Esophagus (tissue), 2 donors: ENCODE results near the gene HPCAL1. TPM values are rescaled to one million over a fixed set of nuclear protein-coding genes. Genes with fewer than 3 reads are reported as not detected.

ENCODE experiments used
- H3K27ac ChIP-seq, 2 donors: one replicate each; pipeline ENCODE4 v1.5.1; 2013; ENCODE audit warnings: low read depth in 2 of 2, mild to moderate bottlenecking in 2 of 2, inconsistent platforms in 1 of 2, low read length in 1 of 2, moderate library complexity in 1 of 2
- H3K27me3 ChIP-seq, 2 donors: one replicate each; pipeline ENCODE4 v1.6.1; 2013; ENCODE audit warnings: low read length in 2 of 2, control low read depth in 1 of 2, mild to moderate bottlenecking in 1 of 2; ENCODE audit not compliant: insufficient read depth in 2 of 2, control insufficient read depth in 1 of 2
- H3K36me3 ChIP-seq, 2 donors: one replicate each; pipeline ENCODE4 v1.6.1; 2013; ENCODE audit warnings: low read length in 1 of 2; ENCODE audit not compliant: control insufficient read depth in 2 of 2, insufficient read depth in 2 of 2
- H3K4me1 ChIP-seq, 2 donors: one replicate each; pipeline ENCODE4 v1.6.1; 2013; ENCODE audit warnings: low read length in 1 of 2; ENCODE audit not compliant: control insufficient read depth in 2 of 2, insufficient read depth in 2 of 2
- H3K4me3 ChIP-seq, 2 donors: one replicate each; pipeline ENCODE4 v1.5.1; 2013; ENCODE audit warnings: low read length in 2 of 2, mild to moderate bottlenecking in 2 of 2, low read depth in 1 of 2, moderate library complexity in 1 of 2
- H3K9me3 ChIP-seq, 2 donors: one replicate each; pipeline ENCODE4 v1.6.1; 2013; ENCODE audit warnings: mild to moderate bottlenecking in 2 of 2, low read depth in 1 of 2, low read length in 1 of 2, moderate library complexity in 1 of 2; ENCODE audit not compliant: control insufficient read depth in 2 of 2, insufficient read depth in 1 of 2
- WGBS, 2 donors: extraction: QIAGEN DNeasy Blood & Tissue Kit; methylation state at CpG; one replicate each; pipeline ENCODE4 v1.1.7; 2013; 5-methylcytosine and 5-hydroxymethylcytosine counted together
- polyA plus RNA-seq, 2 donors: library from polyadenylated mRNA; stranded (reverse); fragments of 200-250 nt; gene quantifications; one replicate each; pipeline ENCODE4 v1.2.3, GENCODE V29; 2013
- donor health status: healthy with polysubstance abuse.
- donor health status: Bipolar disorder and iron deficiency.

Gene HPCAL1
- polyA plus RNA-seq, 2 donors, result 6.2 to 13.2 TPM

- H3K27ac ChIP-seq, result no peak overlapping the region
- H3K4me3 ChIP-seq, result no peak overlapping the region
- 84 to 88% methylated on average over 16 of the region's 16 CpGs for WGBS, 2 donors
- peaks cover 9 to 12% of the 10 kb centered on the region in 2 donors for H3K4me1 ChIP-seq
- H3K36me3 ChIP-seq, result peaks cover 0 to 1% of the 10 kb centered on the region in 2 donors
- H3K9me3 ChIP-seq, result no peaks in the 10 kb centered on the region
- no peaks in the 10 kb centered on the region for H3K27me3 ChIP-seq
Observed at GRCh38 chr2:10397297-10397875, 94.7 kb downstream of the HPCAL1 start.

DNA sequence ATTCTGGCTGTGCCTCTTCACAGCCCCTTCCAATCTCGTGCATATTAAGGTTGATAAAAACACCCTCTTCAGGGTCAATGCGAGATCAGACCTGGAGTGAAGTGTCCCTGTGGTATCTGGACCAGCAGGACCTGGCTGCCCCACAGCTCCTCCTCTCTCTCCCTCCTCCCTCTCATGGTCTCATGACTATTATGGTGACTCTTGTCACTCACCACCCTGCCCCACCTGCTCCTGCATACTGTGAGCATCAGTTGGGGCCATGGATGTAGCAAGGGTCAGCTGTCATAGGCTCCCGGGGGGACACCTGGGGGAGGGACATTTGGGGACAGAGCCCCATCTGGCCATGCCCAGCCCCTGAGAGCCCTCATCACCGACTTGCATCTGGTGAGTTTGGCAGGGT, 95.2 kb downstream of the HPCAL1 start:
- H3K27ac ChIP-seq, result no peak overlapping the region
- H3K9me3 ChIP-seq, result no peaks in the 10 kb centered on the region
- no peak overlapping the region for H3K4me3 ChIP-seq
- H3K36me3 ChIP-seq, result peaks cover 0 to 1% of the 10 kb centered on the region in 2 donors
- WGBS, 2 donors, result 68 to 74% methylated on average over 4 of the region's 4 CpGs
- no peaks in the 10 kb centered on the region for H3K27me3 ChIP-seq
- peaks cover 8 to 9% of the 10 kb centered on the region in 2 donors for H3K4me1 ChIP-seq

DNA sequence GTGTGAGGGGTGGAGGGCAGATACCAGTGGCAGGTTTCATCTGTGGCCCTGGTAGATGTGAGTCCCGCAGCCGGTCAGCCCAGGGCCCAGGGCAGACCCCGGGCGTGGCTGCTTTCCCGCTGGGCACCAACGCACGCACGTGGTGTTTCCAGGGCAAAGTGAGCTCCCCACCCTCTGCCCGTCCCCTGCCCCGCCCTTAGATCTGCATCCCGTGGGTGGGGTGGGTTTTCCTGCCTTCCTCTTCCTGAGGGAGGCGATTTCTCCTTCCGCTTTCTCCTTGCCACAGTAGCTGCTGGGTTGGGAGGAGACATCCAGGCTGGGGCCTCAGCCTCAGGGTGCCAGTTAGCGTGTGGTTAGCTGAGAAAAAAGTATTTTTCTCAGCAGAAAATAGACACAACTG, 95.8 kb downstream of the HPCAL1 start:
- WGBS, 2 donors, result 64 to 73% methylated on average over 14 of the region's 14 CpGs
- H3K4me3 ChIP-seq, result no peak overlapping the region
- H3K9me3 ChIP-seq, result no peaks in the 10 kb centered on the region
- H3K36me3 ChIP-seq, result peaks cover 0 to 1% of the 10 kb centered on the region in 2 donors
- no peak overlapping the region for H3K27ac ChIP-seq
- no peaks in the 10 kb centered on the region for H3K27me3 ChIP-seq
- H3K4me1 ChIP-seq, result peaks cover 2 to 6% of the 10 kb centered on the region in 2 donors

DNA sequence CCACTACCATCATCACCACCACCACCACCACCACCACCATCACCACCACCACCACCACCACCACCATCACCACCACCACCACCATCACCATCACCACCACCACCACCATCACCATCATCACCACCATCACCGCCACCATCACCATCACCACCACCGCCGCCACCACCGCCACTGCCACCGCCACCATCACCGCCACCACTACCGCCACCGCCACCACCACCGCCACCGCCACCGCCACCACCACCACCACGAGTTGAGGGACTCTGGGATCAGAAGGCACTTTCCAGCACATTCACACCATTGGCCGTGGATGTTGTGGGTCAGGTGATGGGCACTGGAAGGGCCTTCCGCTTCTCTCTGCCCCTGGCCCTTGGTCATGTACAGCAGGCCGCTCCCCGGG, 96.7 kb downstream of the HPCAL1 start:
- Histone ChIP-seq H3K36me3 (peaks cover 0 to 1% of the 10 kb centered on the region in 2 donors), H3K27ac (no peak overlapping the region), H3K4me3 (no peak overlapping the region), H3K9me3 (no peaks in the 10 kb centered on the region), H3K27me3 (no peaks in the 10 kb centered on the region), H3K4me1 (peaks cover under 1 to 7% of the 10 kb centered on the region in 2 donors)
- 86 to 97% methylated on average over 7 to 13 of the region's 16 CpGs for WGBS, 2 donors

- WGBS, 2 donors, result 93% methylated on average over 14 of the region's 14 CpGs
- Histone ChIP-seq H3K4me1 (peaks cover 7 to 13% of the 10 kb centered on the region in 2 donors), H3K27me3 (no peaks in the 10 kb centered on the region), H3K4me3 (no peak overlapping the region), H3K27ac (peak overlapping the region in 1 of 2 donors; percentile 13), H3K36me3 (peaks cover 0 to 1% of the 10 kb centered on the region in 2 donors), H3K9me3 (no peaks in the 10 kb centered on the region)
Observed at GRCh38 chr2:10400002-10400401, 97.3 kb downstream of the HPCAL1 start.

DNA sequence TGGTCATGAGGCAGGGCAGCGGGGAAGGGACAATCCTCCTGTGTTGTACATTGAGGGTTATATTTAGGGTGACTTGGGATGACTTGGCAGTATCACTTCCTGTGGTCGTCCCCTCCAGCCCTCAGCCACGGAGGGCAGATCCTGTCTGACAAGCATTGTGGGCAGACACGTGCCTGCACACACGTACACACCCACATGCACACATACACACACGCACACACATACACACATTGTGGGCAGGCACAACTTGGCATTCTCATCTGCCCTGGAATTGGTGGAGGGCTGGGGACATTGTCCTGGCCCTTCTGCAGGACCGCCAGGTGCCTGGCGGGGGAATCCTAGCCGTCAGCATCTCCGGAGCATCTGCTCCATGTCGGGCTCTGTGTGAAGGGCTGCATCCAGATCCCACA, 97.9 kb downstream of the HPCAL1 start:
- no peaks in the 10 kb centered on the region for H3K9me3 ChIP-seq
- H3K36me3 ChIP-seq, result peaks cover 0 to 1% of the 10 kb centered on the region in 2 donors
- peaks cover 9 to 18% of the 10 kb centered on the region in 2 donors for H3K4me1 ChIP-seq
- H3K27ac ChIP-seq, result peak overlapping the region in 1 of 2 donors; percentile 13
- WGBS, 2 donors, result 76 to 82% methylated on average over 11 of the region's 11 CpGs
- H3K4me3 ChIP-seq, result no peak overlapping the region
- no peaks in the 10 kb centered on the region for H3K27me3 ChIP-seq

DNA sequence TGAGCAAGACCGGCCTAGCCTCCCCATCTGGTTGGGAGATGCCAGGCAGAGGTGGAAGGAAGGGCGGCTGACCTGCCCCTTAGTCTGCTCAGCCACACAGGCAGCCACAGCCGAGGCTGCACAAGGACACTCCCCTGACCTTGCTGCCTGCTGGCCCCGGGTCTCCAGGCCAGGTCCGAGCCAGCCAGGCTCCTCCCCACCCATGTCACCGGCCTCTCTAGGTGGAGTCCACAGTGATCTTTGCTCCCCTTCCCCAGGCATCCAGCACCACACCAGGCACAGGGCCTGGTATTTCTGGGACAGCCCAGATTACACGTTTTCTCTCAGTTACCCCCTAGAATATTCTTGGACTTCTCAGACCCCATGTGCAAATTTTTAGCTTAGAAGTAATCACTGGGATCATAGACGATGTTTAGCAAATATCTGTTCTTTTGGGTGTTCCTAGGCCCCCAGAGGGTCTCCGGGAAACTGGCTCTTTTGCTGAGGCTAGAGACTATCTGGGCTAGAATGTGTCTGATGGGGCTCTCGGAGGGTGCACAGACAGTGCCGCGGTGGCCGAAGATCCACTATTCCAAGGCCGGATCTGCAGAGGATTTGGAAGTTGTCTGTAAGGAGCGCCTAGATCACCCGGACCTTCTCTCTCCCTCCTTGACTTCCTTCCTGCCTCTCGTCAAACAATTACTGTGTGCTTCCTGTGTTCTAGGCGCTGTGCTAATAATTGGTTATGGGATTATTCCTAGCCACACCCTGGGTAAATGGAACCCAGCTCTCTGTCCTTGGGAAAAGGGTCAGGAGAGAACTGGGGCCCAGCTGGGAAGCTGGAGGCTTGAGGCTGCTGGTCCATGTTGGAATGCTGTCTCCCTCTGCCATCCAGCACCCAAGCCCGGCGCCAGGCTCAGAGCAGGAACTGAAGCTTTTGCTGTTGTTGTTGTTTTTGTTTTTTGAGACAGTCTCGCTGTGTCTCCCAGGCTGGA, 98.6 kb downstream of the HPCAL1 start:
- 79 to 83% methylated on average over 21 of the region's 21 CpGs for WGBS, 2 donors
- Histone ChIP-seq H3K4me1 (peaks cover 10 to 25% of the 10 kb centered on the region in 2 donors), H3K27ac (peak overlapping the region in 1 of 2 donors; percentile 13)

DNA sequence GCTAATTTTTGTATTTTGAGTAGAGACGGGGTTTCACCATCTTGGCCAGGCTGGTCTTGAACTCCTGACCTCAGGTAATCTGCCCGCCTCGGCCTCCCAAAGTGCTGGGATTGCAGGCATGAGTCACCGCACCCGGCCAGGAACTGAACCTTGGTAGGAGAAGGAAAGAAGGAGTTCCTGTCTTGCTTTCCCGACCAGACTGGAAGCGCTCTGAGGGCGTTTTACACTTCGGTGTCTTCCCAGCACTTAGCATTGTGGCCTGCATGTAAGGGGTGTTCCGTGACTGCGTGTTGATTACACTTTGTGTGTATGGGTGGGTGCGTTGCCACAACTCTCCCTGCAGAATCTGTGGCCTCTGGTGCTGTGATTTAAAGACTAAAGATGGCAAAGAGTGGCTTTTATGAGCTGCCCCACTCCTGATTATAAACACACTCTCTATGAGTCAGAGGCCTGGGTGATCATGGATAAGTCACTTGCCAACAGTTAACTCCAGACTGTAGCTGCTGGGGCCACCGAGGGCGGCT, 99.4 kb downstream of the HPCAL1 start:
- no peaks in the 10 kb centered on the region for H3K36me3 ChIP-seq
- no peak overlapping the region for H3K4me3 ChIP-seq
- H3K4me1 ChIP-seq, result peaks cover 10 to 32% of the 10 kb centered on the region in 2 donors
- no peaks in the 10 kb centered on the region for H3K27me3 ChIP-seq
- H3K9me3 ChIP-seq, result no peaks in the 10 kb centered on the region
- H3K27ac ChIP-seq, result no peak overlapping the region
- WGBS, 2 donors, result 83 to 88% methylated on average over 14 of the region's 14 CpGs

More for the DNA sequence above, 98.6 kb downstream of the HPCAL1 start:
- Histone ChIP-seq H3K9me3 (no peaks in the 10 kb centered on the region), H3K27me3 (no peaks in the 10 kb centered on the region), H3K4me3 (no peak overlapping the region), H3K36me3 (peaks cover 0 to 1% of the 10 kb centered on the region in 2 donors)

- no peaks in the 10 kb centered on the region for H3K27me3 ChIP-seq
- no peaks in the 10 kb centered on the region for H3K36me3 ChIP-seq
- no peaks in the 10 kb centered on the region for H3K9me3 ChIP-seq
- no peak overlapping the region for H3K27ac ChIP-seq
- 79 to 89% methylated on average over 8 of the region's 8 CpGs for WGBS, 2 donors
- H3K4me1 ChIP-seq, result peaks cover 10 to 36% of the 10 kb centered on the region in 2 donors
- H3K4me3 ChIP-seq, result no peak overlapping the region
Observed at GRCh38 chr2:10402653-10403215, 100.0 kb downstream of the HPCAL1 start.
